Heart left ventricle (tissue), 16 donors: Measurements from ENCODE around the gene TMSB4X. TPM values are rescaled to one million over a fixed set of nuclear protein-coding genes. Genes with fewer than 3 reads are reported as not detected.
"Not testable (repeated sequence)": the region's sequence is repeated elsewhere in the genome, so short reads cannot be mapped to it uniquely, and the experiment has no call there.

ENCODE experiments used
- ATAC-seq, 4 donors: fragments of 200-7000 bp; cut with Tn5 transposase; one replicate each; pipeline ENCODE4 v1.9.1; 2020 to 2022; ENCODE audit warnings: moderate library complexity in 4 of 4, mild to moderate bottlenecking in 3 of 4, moderate number of reproducible peaks in 1 of 4
- DNase-seq, 5 donors: peaks; one replicate each; pipeline ENCODE4 v3.0.0-alpha.2; 2020
- H3K27ac ChIP-seq, 12 donors: fragments of 200-600 bp; sonication (generic) in 4 of 12; one replicate each; pipeline versions ENCODE4 v1.5.0 to v1.8.0; 2016 to 2022; ENCODE audit warnings: mild to moderate bottlenecking in 2 of 12
- H3K27me3 ChIP-seq, 9 donors: fragments of 200-600 bp; sonication (generic) in 2 of 9; one replicate each; pipeline versions ENCODE4 v1.5.1 to v1.8.0; 2016 to 2022; ENCODE audit warnings: mild to moderate bottlenecking in 3 of 9
- H3K36me3 ChIP-seq, 9 donors: fragments of 200-600 bp; sonication (generic) in 2 of 9; one replicate each; pipeline versions ENCODE4 v1.5.0 to v1.8.0; 2018 to 2022; ENCODE audit warnings: mild to moderate bottlenecking in 2 of 9
- H3K4me1 ChIP-seq, 12 donors: fragments of 200-600 bp; sonication (generic) in 4 of 12; one replicate each; pipeline versions ENCODE4 v1.5.0 to v1.8.0; 2016 to 2022; ENCODE audit warnings: mild to moderate bottlenecking in 3 of 12
- H3K4me3 ChIP-seq, 12 donors: fragments of 200-600 bp; sonication (generic) in 4 of 12; one replicate each; pipeline versions ENCODE4 v1.5.0 to v1.8.0; 2017 to 2022; ENCODE audit warnings: mild to moderate bottlenecking in 9 of 12, moderate library complexity in 4 of 12
- H3K9me3 ChIP-seq, 12 donors: fragments of 200-600 bp; sonication (generic) in 4 of 12; one replicate each; pipeline versions ENCODE4 v1.5.0 to v1.8.0; 2016 to 2022; ENCODE audit warnings: mild to moderate bottlenecking in 1 of 12
- POLR2A ChIP-seq, 2 donors: fragments of 450-650 bp; IDR thresholded peaks; one replicate each; pipeline ENCODE4 v1.6.1; 2017; ENCODE audit warnings: antibody characterized with exemption in 2 of 2, mild to moderate bottlenecking in 2 of 2, moderate library complexity in 2 of 2
- WGBS, 4 donors: extraction: QIAGEN DNeasy Blood & Tissue Kit in 2 of 4; methylation state at CpG; one replicate each; pipeline versions ENCODE4 v1.1.5 to v1.1.7; 2013 to 2018; 5-methylcytosine and 5-hydroxymethylcytosine counted together
- intact Hi-C, 10 donors: fragments of 100-400 bp; cut with DNase I; formaldehyde crosslinking; loops; one replicate each; pipeline versions ENCODE4 v1.11.1 to v1.14.2; 2022
- polyA plus RNA-seq, 2 donors: library from polyadenylated mRNA; stranded (reverse); fragments of 200-250 nt; gene quantifications; one replicate each; pipeline ENCODE4 v1.2.3, GENCODE V29; 2013
- total RNA-seq, 9 donors: library from RNA; depleted of rRNA in 2 of 9; stranded (reverse); fragments of >200 nt in 2 of 9; fragmentation: NEBNext Ultra II Directional in 3 of 9; extraction: Animal tissue kit (Norgen Biotek cat#: 25700) in 3 of 9; gene quantifications; one replicate each; pipeline versions ENCODE4 v1.1.0 to v1.2.4, GENCODE V29; 2016 to 2023
- TF ChIP-seq, protein P1 (sequence below), 12 donors: fragments of 200-600 bp; sonication (generic) in 4 of 12; IDR thresholded peaks; one replicate each; pipeline versions ENCODE4 v1.5.0 to v1.8.0; 2018 to 2022; ENCODE audit warnings: antibody characterized with exemption in 12 of 12, mild to moderate bottlenecking in 5 of 12
- donor health status: ischemic (EF 13 %, LVEDD 7.1; RV severe dilation, severe dysfunction).
- donor health status: healthy with polysubstance abuse.
- donor health status: DM: no; HTN: yes; CAD: no.
- donor health status: DM: no; HTN: no; CAD: no.
- donor health status: ischemic (EF 25% LVEDD 6.9; RV normal size, moderate dysfunction).
- donor health status: ischemic (EF 25% LVEDD 5.7; RV mildly dilated, moderate dysfunction).
- donor health status: healthy.
- donor health status: DM: yes; HTN: yes; CAD: no.
- donor health status: ischemic (EF 35%, LVEDD 5.7; RV mildly dilated, moderate dysfunction).
- donor health status: nonischemic (EF 11% LVEDD 7.7; RV severe dilation, severe dysfunction).
- donor health status: DM: yes; HTN: yes; CAD: no.
- donor health status: PGD.
- donor health status: ischemic (EF 29% LVEDD 5.4; RV normal size, mild dysfunction).
- donor health status: nonischemic (EF 23%, LVEDD 6.1; RV moderate dilation, normal function).

The TMSB4X gene
- total and polyA plus RNA-seq, 11 donors: 689 to 3,543 (median 1,264) TPM

DNA sequence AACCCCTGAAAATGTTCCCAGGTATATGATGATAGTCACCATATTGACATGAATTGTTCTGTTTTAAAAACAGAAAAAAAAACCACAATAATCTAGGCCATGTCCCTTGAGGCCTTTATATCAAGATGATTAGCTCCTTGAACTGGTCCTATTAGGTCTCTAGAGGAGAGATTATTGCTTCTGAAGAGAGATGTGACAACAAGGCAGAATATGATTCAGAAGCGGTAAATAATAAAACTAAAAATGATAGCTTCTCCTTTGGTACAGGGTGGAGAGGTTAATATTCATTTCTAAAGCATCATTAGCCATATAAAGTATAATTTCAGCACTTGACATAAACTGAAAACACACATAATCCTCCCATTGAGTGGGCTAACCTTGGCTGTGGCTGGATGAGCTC lies 42.7 kb upstream of the TMSB4X start:
- no peak overlapping the region for H3K4me3 ChIP-seq
- no peak overlapping the region for H3K27ac ChIP-seq
- peaks cover 0 to 50% (median 0%) of the 10 kb centered on the region in 9 donors for H3K27me3 ChIP-seq
- no peak for DNase-seq
- no peaks in the 10 kb centered on the region for H3K36me3 ChIP-seq
- TF ChIP-seq, protein P1, sequence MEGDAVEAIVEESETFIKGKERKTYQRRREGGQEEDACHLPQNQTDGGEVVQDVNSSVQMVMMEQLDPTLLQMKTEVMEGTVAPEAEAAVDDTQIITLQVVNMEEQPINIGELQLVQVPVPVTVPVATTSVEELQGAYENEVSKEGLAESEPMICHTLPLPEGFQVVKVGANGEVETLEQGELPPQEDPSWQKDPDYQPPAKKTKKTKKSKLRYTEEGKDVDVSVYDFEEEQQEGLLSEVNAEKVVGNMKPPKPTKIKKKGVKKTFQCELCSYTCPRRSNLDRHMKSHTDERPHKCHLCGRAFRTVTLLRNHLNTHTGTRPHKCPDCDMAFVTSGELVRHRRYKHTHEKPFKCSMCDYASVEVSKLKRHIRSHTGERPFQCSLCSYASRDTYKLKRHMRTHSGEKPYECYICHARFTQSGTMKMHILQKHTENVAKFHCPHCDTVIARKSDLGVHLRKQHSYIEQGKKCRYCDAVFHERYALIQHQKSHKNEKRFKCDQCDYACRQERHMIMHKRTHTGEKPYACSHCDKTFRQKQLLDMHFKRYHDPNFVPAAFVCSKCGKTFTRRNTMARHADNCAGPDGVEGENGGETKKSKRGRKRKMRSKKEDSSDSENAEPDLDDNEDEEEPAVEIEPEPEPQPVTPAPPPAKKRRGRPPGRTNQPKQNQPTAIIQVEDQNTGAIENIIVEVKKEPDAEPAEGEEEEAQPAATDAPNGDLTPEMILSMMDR (IDR thresholded peaks at IDR 0.05): no peak
- no peak for TF ChIP-seq POLR2A (IDR thresholded peaks at IDR 0.05)
- H3K9me3 ChIP-seq: no peaks in the 10 kb centered on the region
- H3K4me1 ChIP-seq: no peaks in the 10 kb centered on the region
- intact Hi-C loops: no loop called here
- 77 to 92% (median 88%) methylated on average over 1 of the region's 1 CpG for WGBS, 4 donors
- no peak for ATAC-seq

DNA sequence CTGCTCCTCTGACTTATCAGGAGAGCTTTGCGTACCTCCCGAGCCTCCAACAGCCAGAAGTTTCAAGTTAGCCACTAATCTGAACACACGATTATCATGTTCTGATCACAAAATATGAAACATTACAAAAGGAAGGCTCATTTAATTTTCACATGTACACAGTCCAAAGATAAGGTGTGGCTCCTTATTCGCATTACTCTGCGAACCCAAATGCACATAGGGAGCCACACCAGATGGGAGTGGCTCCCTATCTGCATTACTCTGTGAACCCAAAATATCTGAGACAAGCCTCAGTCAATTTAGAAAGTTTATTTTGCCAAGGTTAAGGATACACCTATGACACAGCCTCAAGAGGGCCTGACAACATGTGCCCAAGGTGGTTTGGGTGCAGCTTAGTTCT lies 40.1 kb upstream of the TMSB4X start:
- WGBS, 4 donors: 86 to 95% (median 91%) methylated on average over 5 of the region's 5 CpGs
- no peak for ATAC-seq

DNA sequence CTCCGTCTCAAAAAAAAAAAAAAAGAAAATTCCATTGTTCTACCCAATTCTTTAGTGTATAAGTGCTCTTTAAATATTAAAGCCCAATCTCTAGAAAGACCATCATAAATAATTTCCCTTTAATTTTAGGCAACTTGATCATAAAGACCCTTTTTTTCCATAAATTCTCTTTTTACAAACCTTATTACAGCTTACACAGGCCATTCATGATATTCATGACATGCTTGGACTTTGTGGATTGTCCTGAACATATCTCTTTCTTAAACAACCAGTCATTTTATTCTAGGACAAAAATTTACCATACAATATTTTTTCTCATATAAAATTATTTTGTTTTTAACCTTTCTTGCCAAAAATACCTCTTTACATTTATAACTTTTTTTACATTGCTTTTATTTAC lies 38.0 kb upstream of the TMSB4X start:
- no peak for TF ChIP-seq POLR2A (IDR thresholded peaks at IDR 0.05)
- TF ChIP-seq, protein P1 (IDR thresholded peaks at IDR 0.05): no peak
- Histone ChIP-seq H3K4me1 (no peaks in the 10 kb centered on the region), H3K4me3 (no peak overlapping the region), H3K9me3 (no peaks in the 10 kb centered on the region), H3K36me3 (no peaks in the 10 kb centered on the region), H3K27me3 (peaks cover 0 to 36% (median 0%) of the 10 kb centered on the region in 9 donors), H3K27ac (no peak overlapping the region)
- WGBS, 4 donors: 77 to 88% (median 83%) methylated on average over 1 of the region's 1 CpG
- intact Hi-C loops: no loop called here
- no peak for ATAC-seq
- DNase-seq: no peak

More for the DNA sequence above, 40.1 kb upstream of the TMSB4X start:
- no peak overlapping the region for H3K27ac ChIP-seq
- intact Hi-C loops: no loop called here
- H3K9me3 ChIP-seq: no peaks in the 10 kb centered on the region
- H3K27me3 ChIP-seq: peaks cover 0 to 52% (median 0%) of the 10 kb centered on the region in 9 donors
- H3K4me1 ChIP-seq: no peaks in the 10 kb centered on the region
- DNase-seq: no peak
- no peaks in the 10 kb centered on the region for H3K36me3 ChIP-seq
- TF ChIP-seq, protein P1 (IDR thresholded peaks at IDR 0.05): no peak
- TF ChIP-seq POLR2A (IDR thresholded peaks at IDR 0.05): no peak
- no peak overlapping the region for H3K4me3 ChIP-seq

DNA sequence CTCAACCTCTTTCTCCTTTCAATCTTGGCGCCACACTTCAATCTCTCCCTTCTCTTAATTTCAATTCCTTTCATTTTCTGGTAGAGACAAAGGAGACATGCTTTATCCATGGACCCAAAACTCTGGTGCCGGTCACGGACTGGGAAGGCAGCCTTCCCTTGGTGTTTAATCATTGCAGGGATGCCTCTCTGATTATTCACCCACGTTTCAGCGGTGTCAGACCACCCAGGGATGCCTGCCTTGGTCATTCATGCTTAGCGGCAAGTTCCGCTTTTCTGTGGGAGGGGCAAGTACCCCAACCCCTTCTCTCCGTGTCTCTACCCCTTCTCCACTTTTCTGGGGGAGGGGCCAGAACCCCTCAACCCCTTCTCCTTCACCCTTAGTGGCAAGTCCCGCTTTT lies 34.4 kb upstream of the TMSB4X start:
- H3K9me3 ChIP-seq, H3K4me1 ChIP-seq, H3K4me3 ChIP-seq, H3K36me3 ChIP-seq, DNase-seq, ATAC-seq, H3K27ac ChIP-seq: not testable (repeated sequence)
- intact Hi-C loops: loop anchor here in 1 of 10 donors (10.0 kb wide), 1 partner anchor 704 kb away; no protein-coding TSS in a partner anchor
- peaks cover 0 to 24% (median 0%) of the 10 kb centered on the region in 9 donors for H3K27me3 ChIP-seq
- 80 to 94% (median 89%) methylated on average over 9 of the region's 9 CpGs for WGBS, 4 donors

DNA sequence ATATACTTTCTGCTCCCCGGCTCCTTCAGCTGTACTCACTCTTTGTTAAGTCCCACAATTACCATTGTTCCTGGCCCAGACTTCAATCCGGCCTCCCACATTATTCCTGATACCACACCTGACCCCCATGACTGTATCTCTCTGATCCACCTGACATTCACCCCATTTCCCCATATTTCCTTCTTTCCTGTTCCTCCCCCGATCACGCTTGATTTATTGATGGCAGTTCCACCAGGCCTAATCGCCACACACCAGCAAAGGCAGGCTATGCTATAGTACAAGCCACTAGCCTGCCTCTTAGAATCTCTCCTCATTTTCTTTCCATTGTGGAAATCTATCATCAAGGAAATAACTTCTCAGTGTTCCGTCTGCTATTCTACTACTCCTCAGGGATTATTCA lies 31.3 kb upstream of the TMSB4X start:
- 69 to 93% (median 80%) methylated on average over 4 to 6 of the region's 6 CpGs for WGBS, 4 donors
- intact Hi-C loops: loop anchor here in 1 of 10 donors (10.0 kb wide), 1 partner anchor 701 kb away; no protein-coding TSS in a partner anchor
- not testable (repeated sequence) for ATAC-seq, H3K4me3 ChIP-seq, H3K9me3 ChIP-seq, H3K36me3 ChIP-seq, DNase-seq, H3K27ac ChIP-seq, H3K27me3 ChIP-seq
- H3K4me1 ChIP-seq: peaks cover 0 to 23% (median 3%) of the 10 kb centered on the region in 12 donors

DNA sequence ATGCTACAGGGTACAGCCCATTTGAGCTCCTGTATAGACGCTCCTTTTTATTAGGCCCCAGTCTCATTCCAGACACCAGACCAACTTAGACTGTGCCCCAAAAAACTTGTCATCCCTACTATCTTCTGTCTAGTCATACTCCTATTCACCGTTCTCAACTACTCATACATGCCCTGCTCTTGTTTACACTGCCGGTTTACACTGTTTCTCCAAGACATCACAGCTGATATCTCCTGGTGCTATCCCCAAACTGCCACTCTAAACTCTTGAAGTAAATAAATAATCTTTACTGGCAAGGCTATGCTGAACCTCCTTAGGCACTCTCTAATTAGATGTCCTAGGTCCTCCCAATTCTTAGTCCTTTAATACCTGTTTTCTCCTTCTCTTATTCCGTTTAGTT lies 30.5 kb upstream of the TMSB4X start:
- intact Hi-C loops: loop anchor here in 1 of 10 donors (10.0 kb wide), 1 partner anchor 700 kb away; no protein-coding TSS in a partner anchor
- H3K36me3 ChIP-seq, DNase-seq, H3K27ac ChIP-seq, H3K9me3 ChIP-seq, ATAC-seq, H3K4me3 ChIP-seq, H3K27me3 ChIP-seq: not testable (repeated sequence)
- WGBS, 4 donors: 87 to 93% (median 90%) methylated on average over 3 to 4 of the region's 4 CpGs
- H3K4me1 ChIP-seq: peaks cover 0 to 31% (median 6%) of the 10 kb centered on the region in 12 donors
